GM10266 (cell line): ENCODE measurements around the gene LMTK2.

Source experiments
- DNase-seq: peaks from one replicate; pipeline ENCODE4 v3.0.0; 2012; ENCODE audit errors: extremely low spot score
- TF ChIP-seq, protein P1 (sequence below): IDR thresholded peaks from 2 replicates; pipeline ENCODE4 v1.5.1; 2012; ENCODE audit warnings: mild to moderate bottlenecking, low read depth; ENCODE audit not compliant: control insufficient read depth, insufficient read depth; ENCODE audit errors: missing control alignments

LMTK2 gene

DNA sequence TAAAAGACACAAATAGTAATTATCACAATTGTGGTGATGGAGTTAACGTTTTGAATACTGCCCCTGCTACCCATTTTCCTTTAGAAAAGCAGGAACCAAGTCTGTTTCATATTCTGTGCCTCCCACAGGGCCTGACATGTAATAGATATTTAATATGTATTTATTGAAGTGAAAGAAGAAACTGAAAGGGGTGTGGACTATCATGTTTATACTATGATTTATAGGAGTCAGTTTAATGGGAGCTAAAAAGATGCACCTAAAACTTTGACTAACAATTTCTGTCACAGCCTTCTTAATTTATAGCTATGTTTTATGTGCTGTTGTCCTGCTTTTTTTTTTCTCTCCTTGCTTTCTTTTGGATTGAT, 80.5 kb downstream of the LMTK2 start:
- no peak for DNase-seq
- TF ChIP-seq, protein P1, sequence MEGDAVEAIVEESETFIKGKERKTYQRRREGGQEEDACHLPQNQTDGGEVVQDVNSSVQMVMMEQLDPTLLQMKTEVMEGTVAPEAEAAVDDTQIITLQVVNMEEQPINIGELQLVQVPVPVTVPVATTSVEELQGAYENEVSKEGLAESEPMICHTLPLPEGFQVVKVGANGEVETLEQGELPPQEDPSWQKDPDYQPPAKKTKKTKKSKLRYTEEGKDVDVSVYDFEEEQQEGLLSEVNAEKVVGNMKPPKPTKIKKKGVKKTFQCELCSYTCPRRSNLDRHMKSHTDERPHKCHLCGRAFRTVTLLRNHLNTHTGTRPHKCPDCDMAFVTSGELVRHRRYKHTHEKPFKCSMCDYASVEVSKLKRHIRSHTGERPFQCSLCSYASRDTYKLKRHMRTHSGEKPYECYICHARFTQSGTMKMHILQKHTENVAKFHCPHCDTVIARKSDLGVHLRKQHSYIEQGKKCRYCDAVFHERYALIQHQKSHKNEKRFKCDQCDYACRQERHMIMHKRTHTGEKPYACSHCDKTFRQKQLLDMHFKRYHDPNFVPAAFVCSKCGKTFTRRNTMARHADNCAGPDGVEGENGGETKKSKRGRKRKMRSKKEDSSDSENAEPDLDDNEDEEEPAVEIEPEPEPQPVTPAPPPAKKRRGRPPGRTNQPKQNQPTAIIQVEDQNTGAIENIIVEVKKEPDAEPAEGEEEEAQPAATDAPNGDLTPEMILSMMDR = no peak

DNA sequence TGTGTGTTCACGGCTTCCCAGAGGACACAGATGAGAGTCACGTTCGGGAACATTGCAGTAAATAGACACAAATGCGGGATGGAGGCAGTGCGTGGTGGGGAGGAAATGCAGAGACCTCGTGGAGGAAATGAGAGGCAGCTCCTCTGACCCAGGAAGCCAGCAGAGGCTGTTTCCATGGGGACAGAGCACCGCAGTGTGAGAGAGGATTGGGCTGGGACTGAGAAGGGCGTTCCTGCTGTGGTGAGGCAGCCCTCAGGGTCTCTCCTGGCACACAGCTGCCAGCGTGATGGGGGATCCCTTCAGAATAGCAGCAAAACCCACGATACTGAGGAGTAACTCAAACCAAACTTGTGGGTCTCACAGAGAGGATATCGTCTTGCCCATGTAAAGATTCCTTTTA, 82.9 kb downstream of the LMTK2 start:
- no peak for DNase-seq
- TF ChIP-seq, protein P1 = no peak

DNA sequence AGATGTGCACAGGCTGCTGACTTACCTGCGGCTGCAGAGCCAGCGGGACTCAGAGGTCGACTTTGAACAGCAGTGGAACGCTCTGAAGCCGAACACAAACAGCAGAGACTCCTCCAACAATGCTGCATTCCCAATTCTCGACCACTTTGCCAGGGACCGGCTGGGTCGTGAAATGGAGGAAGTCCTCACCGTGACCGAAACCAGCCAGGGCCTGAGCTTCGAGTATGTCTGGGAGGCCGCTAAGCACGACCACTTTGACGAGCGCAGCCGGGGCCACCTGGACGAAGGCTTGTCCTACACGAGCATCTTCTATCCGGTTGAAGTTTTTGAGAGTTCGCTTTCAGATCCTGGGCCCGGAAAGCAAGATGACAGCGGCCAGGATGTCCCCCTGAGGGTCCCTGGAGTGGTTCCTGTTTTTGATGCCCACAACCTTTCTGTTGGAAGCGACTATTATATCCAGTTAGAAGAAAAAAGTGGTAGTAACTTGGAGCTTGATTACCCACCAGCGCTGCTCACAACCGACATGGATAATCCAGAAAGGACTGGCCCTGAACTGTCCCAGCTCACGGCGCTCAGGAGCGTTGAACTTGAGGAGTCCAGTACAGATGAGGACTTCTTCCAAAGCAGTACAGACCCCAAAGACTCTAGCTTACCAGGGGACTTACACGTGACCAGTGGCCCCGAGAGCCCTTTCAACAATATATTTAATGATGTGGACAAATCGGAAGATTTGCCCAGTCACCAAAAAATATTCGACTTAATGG, 85.2 kb downstream of the LMTK2 start:
- TF ChIP-seq, protein P1 = no peak
- DNase-seq = no peak

DNA sequence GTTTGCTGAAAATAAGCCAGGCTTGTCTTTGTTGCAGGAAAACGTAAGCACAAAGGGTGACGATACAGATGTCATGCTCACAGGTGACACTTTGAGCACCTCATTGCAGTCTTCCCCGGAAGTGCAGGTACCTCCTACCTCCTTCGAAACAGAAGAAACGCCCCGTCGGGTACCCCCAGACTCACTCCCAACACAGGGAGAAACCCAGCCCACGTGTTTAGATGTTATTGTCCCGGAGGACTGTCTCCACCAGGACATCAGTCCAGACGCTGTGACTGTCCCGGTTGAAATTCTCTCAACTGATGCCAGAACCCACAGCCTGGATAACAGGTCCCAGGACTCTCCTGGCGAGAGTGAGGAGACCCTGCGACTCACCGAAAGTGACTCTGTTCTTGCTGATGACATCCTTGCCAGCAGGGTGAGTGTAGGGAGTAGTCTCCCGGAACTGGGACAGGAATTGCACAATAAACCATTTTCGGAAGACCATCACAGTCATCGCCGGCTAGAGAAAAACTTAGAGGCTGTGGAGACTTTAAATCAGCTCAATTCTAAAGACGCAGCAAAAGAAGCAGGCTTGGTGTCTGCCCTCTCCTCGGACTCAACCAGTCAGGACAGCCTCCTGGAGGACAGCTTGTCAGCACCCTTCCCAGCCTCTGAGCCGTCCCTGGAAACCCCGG, 86.3 kb downstream of the LMTK2 start:
- DNase-seq = no peak
- TF ChIP-seq, protein P1 = no peak

DNA sequence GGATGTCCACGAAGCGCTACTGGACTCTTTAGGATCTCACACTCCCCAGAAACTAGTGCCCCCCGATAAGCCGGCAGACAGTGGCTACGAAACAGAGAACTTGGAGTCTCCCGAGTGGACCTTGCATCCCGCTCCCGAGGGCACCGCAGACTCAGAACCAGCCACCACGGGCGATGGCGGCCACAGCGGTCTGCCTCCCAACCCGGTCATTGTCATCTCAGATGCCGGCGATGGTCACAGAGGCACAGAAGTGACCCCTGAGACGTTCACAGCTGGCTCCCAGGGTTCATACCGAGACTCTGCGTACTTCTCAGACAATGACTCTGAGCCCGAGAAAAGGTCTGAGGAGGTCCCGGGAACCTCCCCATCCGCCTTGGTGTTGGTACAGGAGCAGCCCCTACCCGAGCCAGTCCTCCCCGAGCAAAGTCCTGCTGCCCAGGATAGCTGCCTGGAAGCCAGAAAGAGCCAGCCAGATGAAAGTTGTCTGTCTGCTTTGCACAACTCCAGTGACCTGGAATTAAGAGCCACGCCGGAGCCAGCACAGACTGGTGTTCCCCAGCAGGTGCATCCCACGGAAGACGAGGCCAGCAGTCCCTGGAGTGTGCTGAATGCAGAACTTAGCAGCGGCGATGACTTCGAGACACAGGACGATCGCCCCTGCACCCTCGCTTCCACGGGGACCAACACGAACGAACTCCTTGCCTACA, 87.0 kb downstream of the LMTK2 start:
- TF ChIP-seq, protein P1 = no peak
- no peak for DNase-seq

DNA sequence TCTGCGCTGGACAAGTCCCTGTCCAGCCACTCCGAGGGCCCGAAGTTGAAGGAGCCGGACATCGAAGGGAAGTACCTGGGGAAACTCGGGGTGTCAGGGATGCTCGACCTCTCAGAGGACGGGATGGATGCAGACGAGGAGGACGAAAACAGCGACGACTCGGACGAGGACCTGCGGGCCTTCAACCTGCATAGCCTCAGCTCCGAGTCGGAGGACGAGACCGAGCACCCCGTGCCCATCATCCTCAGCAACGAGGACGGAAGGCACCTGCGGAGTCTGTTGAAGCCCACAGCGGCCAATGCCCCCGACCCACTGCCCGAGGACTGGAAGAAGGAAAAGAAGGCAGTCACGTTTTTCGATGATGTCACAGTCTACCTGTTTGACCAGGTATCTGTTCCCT, 87.5 kb downstream of the LMTK2 start:
- DNase-seq = no peak
- TF ChIP-seq, protein P1 = no peak
